Panc1 (cell line): ENCODE data around the gene TARM1. TPM values are rescaled to one million over a fixed set of nuclear protein-coding genes. Genes with fewer than 3 reads are reported as not detected.

Experiments
- ATAC-seq: fragments of 200-7000 bp; cut with Tn5 transposase; 2 replicates; pipeline ENCODE4 v1.9.1; 2020; ENCODE audit warnings: mild to moderate bottlenecking, moderate library complexity
- Bru-seq: library from RNA; stranded (reverse); fragments of 400-500 nt; gene quantifications from one replicate; lab custom pipeline; 2021; lab: Mats Ljungman, UMichigan
- BruChase-seq, 2 experiments: library from RNA; stranded (reverse); fragments of 400-500 nt; gene quantifications; one replicate each; lab custom pipeline; 2021; lab: Mats Ljungman, UMichigan
- BruUV-seq: library from RNA; stranded (reverse); fragments of 400-500 nt; replicated peaks from 2 replicates; lab custom pipeline; 2021; lab: Mats Ljungman, UMichigan
- CTCF ChIA-PET: fragments of 300-600 bp; sonication (Branson Sonifier 250); formaldehyde crosslinking; loops from one replicate; lab custom pipeline; 2022; ENCODE audit warnings: antibody characterized with exemption; lab: Charles Lee
- POLR2A ChIA-PET: fragments of 300-600 bp; sonication (Branson Sonifier 250); formaldehyde crosslinking; loops from one replicate; lab custom pipeline; 2022; ENCODE audit warnings: antibody characterized with exemption; lab: Charles Lee
- DNase-seq: peaks from one replicate; pipeline ENCODE4 v3.0.0-alpha.2; 2010; ENCODE audit warnings: low read depth, low spot score
- H3K27ac ChIP-seq: 2 replicates; pipeline ENCODE4 v1.5.1; 2011; ENCODE audit warnings: mild to moderate bottlenecking, low read length, inconsistent platforms
- H3K27me3 ChIP-seq: fragments of 200-500 bp; sonication (Bioruptor generic); 2 replicates; pipeline ENCODE4 v1.6.0; 2014; ENCODE audit warnings: low read length, inconsistent platforms; ENCODE audit not compliant: control insufficient read depth, insufficient read depth
- H3K36me3 ChIP-seq: fragments of 200-500 bp; sonication (Bioruptor generic); 2 replicates; pipeline ENCODE4 v1.5.1; 2014; ENCODE audit warnings: inconsistent platforms, mild to moderate bottlenecking, low read length, moderate library complexity; ENCODE audit not compliant: control insufficient read depth, insufficient read depth
- H3K4me1 ChIP-seq: 2 replicates; pipeline ENCODE4 v1.5.1; 2011; ENCODE audit warnings: inconsistent platforms, mild to moderate bottlenecking, low read length, moderate library complexity; ENCODE audit not compliant: control insufficient read depth, insufficient read depth
- H3K4me3 ChIP-seq, 2 experiments: 2 replicates each; pipeline ENCODE4 v1.5.1; 2011 to 2012; ENCODE audit warnings: low read depth in 2 of 2, low read length in 2 of 2, mild to moderate bottlenecking in 2 of 2, inconsistent platforms in 1 of 2, moderate library complexity in 1 of 2
- H3K9me3 ChIP-seq: fragments of 200-500 bp; sonication (Bioruptor generic); 2 replicates; pipeline ENCODE4 v1.5.1; 2014; ENCODE audit warnings: low read depth, mild to moderate bottlenecking, inconsistent platforms, low read length, moderate library complexity; ENCODE audit not compliant: control insufficient read depth, insufficient read depth
- POLR2AphosphoS5 ChIP-seq: IDR thresholded peaks from 2 replicates; pipeline ENCODE4 v1.6.1; 2012; ENCODE audit warnings: mild to moderate bottlenecking, low read depth, low read length, moderate library complexity
- SIN3A ChIP-seq: IDR thresholded peaks from 2 replicates; pipeline ENCODE4 v1.6.1; 2012; ENCODE audit warnings: low read depth, mild to moderate bottlenecking, low read length, moderate library complexity, borderline replicate concordance; ENCODE audit not compliant: insufficient read depth
- TCF7L2 ChIP-seq: IDR thresholded peaks from 2 replicates; pipeline ENCODE4 v1.6.1; 2011; ENCODE audit warnings: mild to moderate bottlenecking, low read depth, low read length, inconsistent platforms
- in situ Hi-C: cut with HindIII; loops from 2 replicates; pipeline ENCODE4 v1.10.0; 2016; ENCODE audit warnings: low sequenced_read_pairs, low pct_unique_long_range_greater_than_20kb
- intact Hi-C: fragments of 100-400 bp; cut with micrococcal nuclease; formaldehyde crosslinking; loops from one replicate; pipeline ENCODE4 v1.10.0; 2022; ENCODE audit not compliant: unreplicated experiment
- long read RNA-seq: library from polyadenylated mRNA; unstranded; transcript quantifications from one replicate; pipeline ENCODE4 v2.0.0, GENCODE V29; 2021; ENCODE audit not compliant: unreplicated experiment
- polyA plus RNA-seq: library from polyadenylated mRNA; unstranded; fragments of >200 nt; gene quantifications from one replicate; pipeline ENCODE4 v1.2.1, GENCODE V29; 2012; ENCODE audit warnings: missing spikeins; ENCODE audit not compliant: insufficient read length
- total RNA-seq: library from RNA; stranded (reverse); gene quantifications from one replicate; pipeline ENCODE4 v1.2.1, GENCODE V29; 2021; ENCODE audit not compliant: unreplicated experiment
- TF ChIP-seq, protein P1 (sequence below), 2 experiments: IDR thresholded peaks; 2 replicates each; pipeline ENCODE4 v1.6.1; 2011 to 2012; ENCODE audit warnings: low read depth in 2 of 2, control low read depth in 1 of 2, low read length in 1 of 2, mild to moderate bottlenecking in 1 of 2, moderate library complexity in 1 of 2; ENCODE audit not compliant: insufficient read depth in 1 of 2
- TF ChIP-seq, protein P2 (sequence below): fragments of 450-650 bp; IDR thresholded peaks from 2 replicates; pipeline ENCODE4 v1.5.1; 2017; ENCODE audit warnings: mild to moderate bottlenecking

TARM1 gene
- total RNA-seq, result not detected
- polyA plus RNA-seq, result not detected
- Bru-seq, nascent RNA, result not detected
- BruChase-seq, experiment 1, labeled RNA remaining after a 2-hour chase, result percentile 7 among the genes with signal in this experiment
- BruChase-seq, experiment 2, labeled RNA remaining after a 6-hour chase, result not detected
- long read RNA-seq, result 0 reads

DNA sequence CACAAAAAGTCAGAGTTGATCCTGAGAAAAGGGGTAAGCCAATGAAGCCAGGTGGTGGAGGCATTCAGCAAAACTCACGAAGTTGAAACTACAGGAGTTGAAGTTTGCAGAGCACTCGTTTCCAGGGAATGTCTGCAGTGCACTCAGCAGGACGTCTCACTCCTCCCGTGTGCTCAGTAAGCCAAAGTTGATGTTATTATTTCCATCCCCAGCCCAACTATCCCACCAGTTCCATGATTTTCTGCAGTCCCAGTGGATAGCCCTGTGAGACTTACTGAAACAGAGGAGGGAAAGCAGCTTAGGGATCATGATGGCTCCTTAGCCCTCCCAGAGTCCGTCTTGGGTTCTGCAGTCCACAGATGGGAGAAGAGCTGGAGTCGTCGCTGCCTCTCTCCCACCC, at the start of gene TARM1:
Gene TARM1 (minus strand): TSS at position 334 of the 400 bp plus-strand sequence. CDS start 25 bp downstream, at position 309.
- Histone ChIP-seq H3K9me3 (peaks cover 23% of the 10 kb centered on the region), H3K27ac (no peak within 1 kb of the TSS), H3K36me3 (no peaks in the 10 kb centered on the region), H3K4me1 (no peaks in the 10 kb centered on the region), H3K27me3 (no peaks in the 10 kb centered on the region), H3K4me3 (no peak within 1 kb of the TSS)
- ATAC-seq (no peak), DNase-seq (no peak)
- in situ Hi-C loops (no loop called here), intact Hi-C loops (no loop called here)
- ChIA-PET CTCF (interaction anchor here (1.5 kb wide), 1 partner anchor 15 kb away, joined by 7 read pairs; no protein-coding TSS in a partner anchor), POLR2A (no interaction called here)
- no TSS peak for BruUV-seq
- TF ChIP-seq SIN3A (no peak), TCF7L2 (no peak), POLR2AphosphoS5 (no peak)
- TF ChIP-seq, protein P1, sequence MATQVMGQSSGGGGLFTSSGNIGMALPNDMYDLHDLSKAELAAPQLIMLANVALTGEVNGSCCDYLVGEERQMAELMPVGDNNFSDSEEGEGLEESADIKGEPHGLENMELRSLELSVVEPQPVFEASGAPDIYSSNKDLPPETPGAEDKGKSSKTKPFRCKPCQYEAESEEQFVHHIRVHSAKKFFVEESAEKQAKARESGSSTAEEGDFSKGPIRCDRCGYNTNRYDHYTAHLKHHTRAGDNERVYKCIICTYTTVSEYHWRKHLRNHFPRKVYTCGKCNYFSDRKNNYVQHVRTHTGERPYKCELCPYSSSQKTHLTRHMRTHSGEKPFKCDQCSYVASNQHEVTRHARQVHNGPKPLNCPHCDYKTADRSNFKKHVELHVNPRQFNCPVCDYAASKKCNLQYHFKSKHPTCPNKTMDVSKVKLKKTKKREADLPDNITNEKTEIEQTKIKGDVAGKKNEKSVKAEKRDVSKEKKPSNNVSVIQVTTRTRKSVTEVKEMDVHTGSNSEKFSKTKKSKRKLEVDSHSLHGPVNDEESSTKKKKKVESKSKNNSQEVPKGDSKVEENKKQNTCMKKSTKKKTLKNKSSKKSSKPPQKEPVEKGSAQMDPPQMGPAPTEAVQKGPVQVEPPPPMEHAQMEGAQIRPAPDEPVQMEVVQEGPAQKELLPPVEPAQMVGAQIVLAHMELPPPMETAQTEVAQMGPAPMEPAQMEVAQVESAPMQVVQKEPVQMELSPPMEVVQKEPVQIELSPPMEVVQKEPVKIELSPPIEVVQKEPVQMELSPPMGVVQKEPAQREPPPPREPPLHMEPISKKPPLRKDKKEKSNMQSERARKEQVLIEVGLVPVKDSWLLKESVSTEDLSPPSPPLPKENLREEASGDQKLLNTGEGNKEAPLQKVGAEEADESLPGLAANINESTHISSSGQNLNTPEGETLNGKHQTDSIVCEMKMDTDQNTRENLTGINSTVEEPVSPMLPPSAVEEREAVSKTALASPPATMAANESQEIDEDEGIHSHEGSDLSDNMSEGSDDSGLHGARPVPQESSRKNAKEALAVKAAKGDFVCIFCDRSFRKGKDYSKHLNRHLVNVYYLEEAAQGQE (IDR thresholded peaks at IDR 0.05; ENCODE audit: insufficient read depth in 1 of 2, low read depth in 2 of 2, low read length in 1 of 2), result no peak
- TF ChIP-seq, protein P2, sequence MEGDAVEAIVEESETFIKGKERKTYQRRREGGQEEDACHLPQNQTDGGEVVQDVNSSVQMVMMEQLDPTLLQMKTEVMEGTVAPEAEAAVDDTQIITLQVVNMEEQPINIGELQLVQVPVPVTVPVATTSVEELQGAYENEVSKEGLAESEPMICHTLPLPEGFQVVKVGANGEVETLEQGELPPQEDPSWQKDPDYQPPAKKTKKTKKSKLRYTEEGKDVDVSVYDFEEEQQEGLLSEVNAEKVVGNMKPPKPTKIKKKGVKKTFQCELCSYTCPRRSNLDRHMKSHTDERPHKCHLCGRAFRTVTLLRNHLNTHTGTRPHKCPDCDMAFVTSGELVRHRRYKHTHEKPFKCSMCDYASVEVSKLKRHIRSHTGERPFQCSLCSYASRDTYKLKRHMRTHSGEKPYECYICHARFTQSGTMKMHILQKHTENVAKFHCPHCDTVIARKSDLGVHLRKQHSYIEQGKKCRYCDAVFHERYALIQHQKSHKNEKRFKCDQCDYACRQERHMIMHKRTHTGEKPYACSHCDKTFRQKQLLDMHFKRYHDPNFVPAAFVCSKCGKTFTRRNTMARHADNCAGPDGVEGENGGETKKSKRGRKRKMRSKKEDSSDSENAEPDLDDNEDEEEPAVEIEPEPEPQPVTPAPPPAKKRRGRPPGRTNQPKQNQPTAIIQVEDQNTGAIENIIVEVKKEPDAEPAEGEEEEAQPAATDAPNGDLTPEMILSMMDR, result no peak

DNA sequence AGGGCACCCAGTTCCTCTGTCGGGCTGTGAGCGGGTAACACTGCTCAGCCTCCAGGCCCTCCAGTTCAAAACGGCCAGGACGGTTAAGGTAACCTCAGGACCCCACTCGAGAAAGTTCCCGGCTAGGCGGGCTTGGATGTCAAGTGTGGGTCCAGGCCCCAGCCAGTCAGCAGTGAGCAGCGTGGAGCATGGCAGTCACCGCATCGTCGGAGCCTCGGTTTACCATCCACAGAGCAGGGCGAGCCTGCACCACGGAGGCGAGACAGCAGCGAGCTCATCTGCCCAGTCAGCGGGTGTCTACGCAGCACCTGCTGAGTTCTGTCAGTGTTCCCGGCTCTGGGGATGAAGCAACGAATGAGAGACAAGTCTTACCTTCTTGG, 48.4 kb upstream of the TARM1 start:
- no TSS peak for BruUV-seq

More for the DNA sequence above, 48.4 kb upstream of the TARM1 start:
- CTCF ChIA-PET, result no interaction called here
- Histone ChIP-seq H3K27ac (no peak overlapping the region), H3K9me3 (no peaks in the 10 kb centered on the region), H3K4me3 (no peak overlapping the region), H3K4me1 (peaks cover 2% of the 10 kb centered on the region; the same call in 1 of the 2 replicates), H3K36me3 (peaks cover 13% of the 10 kb centered on the region), H3K27me3 (no peaks in the 10 kb centered on the region)
- TF ChIP-seq, protein P2, result no peak
- TF ChIP-seq POLR2AphosphoS5, result no peak
- TF ChIP-seq TCF7L2, result no peak
- TF ChIP-seq, protein P1 (IDR thresholded peaks at IDR 0.05; ENCODE audit: insufficient read depth in 1 of 2, low read depth in 2 of 2, low read length in 1 of 2), result no peak
- no peak for TF ChIP-seq SIN3A
- intact Hi-C loops (no loop called here), in situ Hi-C loops (no loop called here)
- POLR2A ChIA-PET, result no interaction called here
- no peak for ATAC-seq
- DNase-seq, result no peak
